ENCODE results near the gene CAMK1D. TPM values are rescaled to one million over a fixed set of nuclear protein-coding genes. Genes with fewer than 3 reads are reported as not detected.

Gene CAMK1D
- total and polyA plus RNA-seq, 2 of the 8 experiments (the other 6 are each of a cell fraction or from before 2014, with no cell fraction given) = 3.5 to 10.6 TPM

- no peak overlapping the region for H2BK12ac ChIP-seq (ENCODE audit: low read depth, low read length)
- no peak overlapping the region for H4K5ac ChIP-seq (ENCODE audit: insufficient read length, low read depth, low read length)
- no peaks in the 10 kb centered on the region for H4K20me1 ChIP-seq (replicated peaks in 1 of 2; ENCODE audit: control insufficient read depth in 1 of 2, insufficient read depth in 2 of 2, low read length in 2 of 2)
- no peaks in the 10 kb centered on the region for H3K27me3 ChIP-seq (replicated peaks in 1 of 4; ENCODE audit: control insufficient read depth in 3 of 4, extremely low read depth in 1 of 4, insufficient read depth in 3 of 4, low read length in 3 of 4)
- H3K36me3 ChIP-seq (ENCODE audit: control insufficient read depth in 2 of 4, insufficient read depth in 4 of 4, low read length in 3 of 4) = no peaks in the 10 kb centered on the region
- no peak overlapping the region for H2AFZ ChIP-seq (ENCODE audit: low read length)
- H3K4me3 ChIP-seq (ENCODE audit: extremely low read depth in 1 of 4, insufficient read depth in 2 of 4, low read depth in 3 of 4, low read length in 4 of 4) = no peak overlapping the region
- H3K27ac ChIP-seq (ENCODE audit: low read depth, low read length) = no peak overlapping the region
- H3K18ac ChIP-seq (ENCODE audit: extremely low read depth, low read length) = no peak overlapping the region
- ChIA-PET CTCF (ENCODE audit: partially characterized antibody) (interaction anchor here (1.6 to 1.7 kb wide), 2 partner anchors 29 to 36 kb away, joined by 3 to 5 read pairs; no protein-coding TSS in a partner anchor), POLR2A (ENCODE audit: partially characterized antibody) (interaction anchor here (0.6 to 1.0 kb wide), 2 partner anchors 14 to 406 kb away, joined by 3 read pairs; no protein-coding TSS in a partner anchor)
- peaks cover 5 to 12% (median 9%) of the 10 kb centered on the region in 4 experiments; a peak in 6 of 7 replicates for H3K4me1 ChIP-seq (replicated peaks in 1 of 4; ENCODE audit: control insufficient read depth in 3 of 4, insufficient read depth in 4 of 4, low read length in 3 of 4)
- DNase-seq (ENCODE audit: low read depth in 1 of 2, low spot score in 2 of 2) = no peak
- H2BK120ac ChIP-seq (replicated peaks; ENCODE audit: low read depth, low read length) = no peak overlapping the region
- H2BK5ac ChIP-seq (ENCODE audit: low read depth, low read length) = no peak overlapping the region
- no peak for FAIRE-seq
- 93% methylated on average over 3 of the region's 3 CpGs; no CpG with 5 or more reads in 1 of the 2 experiments for WGBS, 2 experiments (ENCODE audit: extremely low coverage in 1 of 2, insufficient coverage in 1 of 2, insufficient read length in 1 of 2, insufficient replicate concordance in 2 of 2, low coverage in 1 of 2, low lambda C conversion rate in 2 of 2, missing lambda C conversion rate in 1 of 2)
- H3K23me2 ChIP-seq (ENCODE audit: low read depth, low read length) = peaks cover 2% of the 10 kb centered on the region; the same call in 1 of the 2 replicates
- TF ChIP-seq MAFK (IDR thresholded peaks at IDR 0.05; ENCODE audit: low read depth, low read length) (no peak), SIRT6 (IDR thresholded peaks at IDR 0.05; ENCODE audit: low read length) (no peak), NRF1 (IDR thresholded peaks at IDR 0.05; ENCODE audit: low read depth, low read length) (no peak), SP1 (IDR thresholded peaks at IDR 0.05; ENCODE audit: low read depth, low read length) (no peak)
- no peaks in the 10 kb centered on the region for H3K9me3 ChIP-seq (ENCODE audit: insufficient read depth in 2 of 2, low read depth in 1 of 2, low read length in 1 of 2)
- no peak overlapping the region for H3K4ac ChIP-seq (replicated peaks; ENCODE audit: insufficient read length, low read depth, low read length)
- H2BK15ac ChIP-seq (ENCODE audit: low read length) = no peak overlapping the region
- H2BK20ac ChIP-seq (ENCODE audit: low read length) = no peak overlapping the region
- no peak overlapping the region for H3K14ac ChIP-seq (ENCODE audit: insufficient read length)
- H4K91ac ChIP-seq (replicated peaks; ENCODE audit: insufficient read length, low read length) = no peak overlapping the region
- no peaks in the 10 kb centered on the region for H3K79me1 ChIP-seq (ENCODE audit: low read depth, low read length)
- no peak overlapping the region for H3K4me2 ChIP-seq (ENCODE audit: insufficient read depth in 1 of 2, low read depth in 2 of 2, low read length in 2 of 2)
- H3K23ac ChIP-seq (ENCODE audit: insufficient read length) = no peak overlapping the region
- H4K8ac ChIP-seq (ENCODE audit: extremely low read depth, insufficient read depth, low read length) = no peak overlapping the region
- H3K56ac ChIP-seq (replicated peaks; ENCODE audit: insufficient read length, low read depth, low read length) = no peak overlapping the region
- H3K79me2 ChIP-seq (ENCODE audit: control insufficient read depth in 1 of 2, insufficient read depth in 2 of 2, low read length in 2 of 2) = peaks cover 0 to 3% of the 10 kb centered on the region in 2 experiments; a peak in 2 of 4 replicates
- no peak overlapping the region for H2AK5ac ChIP-seq (ENCODE audit: low read depth, low read length)
- no peak overlapping the region for H3K9ac ChIP-seq (replicated peaks in 1 of 4; ENCODE audit: extremely low read depth in 1 of 4, low read depth in 3 of 4, low read length in 3 of 4)
Observed at GRCh38 chr10:12364559-12364958, 15.2 kb downstream of the CAMK1D start.

All from H1 (cell line).